WTC11 (cell line): ENCODE data around the gene BCKDHA. TPM values are rescaled to one million over a fixed set of nuclear protein-coding genes. Genes with fewer than 3 reads are reported as not detected.

ENCODE experiments used
- ATAC-seq: fragments of 200-7000 bp; cut with Tn5 transposase; 2 replicates; pipeline ENCODE4 v1.10.0; 2021; ENCODE audit warnings: mild to moderate bottlenecking, moderate library complexity
- CTCF ChIA-PET: fragments of 300-600 bp; sonication (Branson Sonifier 250); formaldehyde crosslinking; loops from one replicate; lab custom pipeline; 2021; ENCODE audit warnings: antibody characterized with exemption; lab: Charles Lee
- POLR2A ChIA-PET: fragments of 350-600 bp; sonication (Branson Sonifier 250); formaldehyde crosslinking; loops from one replicate; lab custom pipeline; 2021; ENCODE audit warnings: antibody characterized with exemption; lab: Charles Lee
- DNase-seq: peaks from one replicate; pipeline ENCODE4 v3.0.0; 2021; ENCODE audit warnings: low spot score
- H3K27ac Mint-ChIP-seq: 2 replicates; pipeline ENCODE4 v1.8.0; 2021; ENCODE audit warnings: mixed read lengths
- H3K27me3 Mint-ChIP-seq: 2 replicates; pipeline ENCODE4 v1.8.0; 2021; ENCODE audit warnings: low read depth, mild to moderate bottlenecking, moderate library complexity, mixed read lengths
- H3K36me3 Mint-ChIP-seq: 2 replicates; pipeline ENCODE4 v1.8.0; 2021; ENCODE audit warnings: mixed read lengths
- H3K4me1 Mint-ChIP-seq: 2 replicates; pipeline ENCODE4 v1.8.0; 2022; ENCODE audit warnings: mixed read lengths
- H3K4me3 Mint-ChIP-seq: 2 replicates; pipeline ENCODE4 v1.8.0; 2021; ENCODE audit warnings: mild to moderate bottlenecking, moderate library complexity, mixed read lengths
- H3K9me3 Mint-ChIP-seq: 2 replicates; pipeline ENCODE4 v1.8.0; 2021; ENCODE audit warnings: mixed read lengths
- GRHL2 ChIP-seq: fragments of 250-450 bp; sonication (Bioruptor Pico); IDR thresholded peaks from 2 replicates; pipeline ENCODE4 v1.8.0; 2022; ENCODE audit warnings: mild to moderate bottlenecking, moderate library complexity; ENCODE audit not compliant: insufficient replicate concordance, severe bottlenecking
- GTF2I ChIP-seq: fragments of 250-450 bp; sonication (Bioruptor Pico); conservative IDR thresholded peaks from 2 replicates; pipeline ENCODE4 v1.4.0; 2021; ENCODE audit warnings: mild to moderate bottlenecking
- IRF2 ChIP-seq: sonication (generic); formaldehyde crosslinking; IDR thresholded peaks from 2 replicates; pipeline ENCODE4 v1.8.0; 2022; ENCODE audit warnings: low read depth, missing genetic modification reagents, borderline replicate concordance
- NFATC4 ChIP-seq: fragments of 250-450 bp; sonication (Bioruptor Pico); IDR thresholded peaks from 2 replicates; pipeline ENCODE4 v1.9.0; 2021; ENCODE audit warnings: mild to moderate bottlenecking
- NR1H2 ChIP-seq: sonication (generic); formaldehyde crosslinking; IDR thresholded peaks from 2 replicates; pipeline ENCODE4 v1.9.0; 2021; ENCODE audit warnings: mild to moderate bottlenecking, moderate library complexity, missing genetic modification reagents
- NR3C1 ChIP-seq: sonication (generic); formaldehyde crosslinking; conservative IDR thresholded peaks from 2 replicates; pipeline ENCODE4 v1.8.1; 2023; ENCODE audit warnings: low read depth, mild to moderate bottlenecking, missing genetic modification reagents
- SMAD3 ChIP-seq: sonication (generic); formaldehyde crosslinking; IDR thresholded peaks from 2 replicates; pipeline ENCODE4 v1.8.0; 2022; ENCODE audit warnings: missing genetic modification reagents, mild to moderate bottlenecking, borderline replicate concordance
- SOX15 ChIP-seq: fragments of 250-450 bp; sonication (Bioruptor Pico); IDR thresholded peaks from 2 replicates; pipeline ENCODE4 v1.9.0; 2021; ENCODE audit warnings: mild to moderate bottlenecking
- USF1 ChIP-seq: sonication (generic); formaldehyde crosslinking; IDR thresholded peaks from 2 replicates; pipeline ENCODE4 v1.8.0; 2022; ENCODE audit warnings: mild to moderate bottlenecking, missing genetic modification reagents
- ZBTB43 ChIP-seq: sonication (generic); formaldehyde crosslinking; IDR thresholded peaks from 2 replicates; pipeline ENCODE4 v1.8.1; 2023; ENCODE audit warnings: mild to moderate bottlenecking, missing genetic modification reagents
- ZNF219 ChIP-seq: sonication (generic); formaldehyde crosslinking; IDR thresholded peaks from 2 replicates; pipeline ENCODE4 v1.8.0; 2023; ENCODE audit warnings: missing genetic modification reagents, mild to moderate bottlenecking, borderline replicate concordance
- ZNF281 ChIP-seq: sonication (generic); formaldehyde crosslinking; IDR thresholded peaks from 2 replicates; pipeline ENCODE4 v1.8.0; 2023; ENCODE audit warnings: mild to moderate bottlenecking, missing genetic modification reagents
- ZNF416 ChIP-seq: fragments of 250-450 bp; sonication (Bioruptor Pico); IDR thresholded peaks from 2 replicates; pipeline ENCODE4 v1.9.0; 2021; ENCODE audit warnings: mild to moderate bottlenecking, inconsistent platforms
- ZSCAN18 ChIP-seq: fragments of 250-450 bp; sonication (Bioruptor Pico); IDR thresholded peaks from 2 replicates; pipeline ENCODE4 v2.1.2; 2022; ENCODE audit warnings: mild to moderate bottlenecking, moderate library complexity
- total RNA-seq: library from RNA; stranded (reverse); gene quantifications from 3 replicates; pipeline ENCODE4 v1.2.3, GENCODE V29; 2021
- TF ChIP-seq, protein P1 (sequence below): sonication (generic); formaldehyde crosslinking; IDR thresholded peaks from 2 replicates; pipeline ENCODE4 v1.8.0; 2022; ENCODE audit warnings: mild to moderate bottlenecking, missing genetic modification reagents
- TF ChIP-seq, protein P2 (sequence below): sonication (generic); formaldehyde crosslinking; IDR thresholded peaks from 2 replicates; pipeline ENCODE4 v1.8.1; 2023; ENCODE audit warnings: mild to moderate bottlenecking, missing genetic modification reagents, moderate library complexity
- TF ChIP-seq, protein P3 (sequence below): sonication (generic); formaldehyde crosslinking; IDR thresholded peaks from 2 replicates; pipeline ENCODE4 v1.8.0; 2023; ENCODE audit warnings: missing genetic modification reagents
- TF ChIP-seq, protein P4 (sequence below): fragments of 250-450 bp; sonication (Bioruptor Pico); IDR thresholded peaks from 2 replicates; pipeline ENCODE4 v1.9.0; 2021; ENCODE audit warnings: mild to moderate bottlenecking, borderline replicate concordance

The BCKDHA gene
- total RNA-seq, 1 experiment from 2014 or later: 18.8 TPM

DNA sequence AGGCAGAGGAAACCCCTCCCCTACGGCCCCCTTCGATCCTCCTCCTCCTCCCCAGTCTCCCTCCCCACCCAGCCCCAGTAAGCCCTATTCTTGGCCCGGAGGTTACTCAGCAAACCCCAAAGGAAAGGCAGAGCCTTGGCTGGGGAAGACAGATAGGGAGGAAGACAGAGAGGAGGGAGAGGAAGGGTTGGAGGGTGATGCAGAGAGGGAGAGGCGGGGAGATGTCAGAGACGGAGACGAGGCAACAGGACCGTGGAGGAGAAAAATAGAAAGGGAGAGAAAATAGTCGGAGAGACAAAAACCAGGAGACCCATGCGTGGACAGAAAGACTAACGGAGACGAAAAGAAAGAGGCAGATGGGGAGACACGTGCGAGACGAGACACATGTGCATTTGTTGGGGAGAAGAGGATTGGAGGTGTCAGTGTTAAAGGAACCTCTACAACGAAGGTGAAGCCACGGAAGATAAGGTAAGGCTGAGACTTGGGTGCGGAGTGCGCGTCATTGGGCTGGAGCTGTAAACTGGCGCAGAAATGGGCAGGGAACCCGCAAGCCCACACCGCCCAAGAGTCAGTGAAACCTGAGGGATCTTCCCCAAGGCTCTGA, 46.8 kb upstream of the BCKDHA start (continued):
- no peak for TF ChIP-seq ZNF416 (CRISPR knock-in tag)
- TF ChIP-seq ZNF219 (CRISPR knock-in tag): no peak
- no peak for TF ChIP-seq NR1H2 (CRISPR knock-in tag)
- TF ChIP-seq GRHL2: no peak
- TF ChIP-seq GTF2I (CRISPR knock-in tag): no peak

- Mint-ChIP-seq H3K9me3 (no peaks in the 10 kb centered on the region), H3K27me3 (peaks cover 58% of the 10 kb centered on the region), H3K4me1 (peaks cover 18% of the 10 kb centered on the region), H3K4me3 (peak overlapping the region; percentile 89), H3K27ac (no peak overlapping the region), H3K36me3 (no peaks in the 10 kb centered on the region)
- DNase-seq: peak; percentile 47
- ChIA-PET CTCF (interaction anchor here (0.8 to 6.2 kb wide), 23 partner anchors 10 to 219 kb away, joined by 3 to 103 read pairs (median 6); partner anchors contain the start of genes B3GNT8, B9D2, CCDC97 and DMAC2), POLR2A (interaction anchor here (0.6 to 1.0 kb wide), 2 partner anchors 11 to 12 kb away, joined by 3 to 4 read pairs; partner anchors contain the start of gene B9D2)
- ATAC-seq: peak; percentile 18
- no peak for TF ChIP-seq NFATC4 (CRISPR knock-in tag)
- TF ChIP-seq SMAD3: no peak
- TF ChIP-seq ZBTB43 (CRISPR knock-in tag): no peak
- TF ChIP-seq IRF2 (CRISPR knock-in tag): no peak
- TF ChIP-seq NR3C1 (CRISPR knock-in tag): no peak
- TF ChIP-seq USF1 (CRISPR knock-in tag): no peak
- TF ChIP-seq, protein P1, sequence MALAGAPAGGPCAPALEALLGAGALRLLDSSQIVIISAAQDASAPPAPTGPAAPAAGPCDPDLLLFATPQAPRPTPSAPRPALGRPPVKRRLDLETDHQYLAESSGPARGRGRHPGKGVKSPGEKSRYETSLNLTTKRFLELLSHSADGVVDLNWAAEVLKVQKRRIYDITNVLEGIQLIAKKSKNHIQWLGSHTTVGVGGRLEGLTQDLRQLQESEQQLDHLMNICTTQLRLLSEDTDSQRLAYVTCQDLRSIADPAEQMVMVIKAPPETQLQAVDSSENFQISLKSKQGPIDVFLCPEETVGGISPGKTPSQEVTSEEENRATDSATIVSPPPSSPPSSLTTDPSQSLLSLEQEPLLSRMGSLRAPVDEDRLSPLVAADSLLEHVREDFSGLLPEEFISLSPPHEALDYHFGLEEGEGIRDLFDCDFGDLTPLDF (CRISPR knock-in tag): no peak
- TF ChIP-seq, protein P2, sequence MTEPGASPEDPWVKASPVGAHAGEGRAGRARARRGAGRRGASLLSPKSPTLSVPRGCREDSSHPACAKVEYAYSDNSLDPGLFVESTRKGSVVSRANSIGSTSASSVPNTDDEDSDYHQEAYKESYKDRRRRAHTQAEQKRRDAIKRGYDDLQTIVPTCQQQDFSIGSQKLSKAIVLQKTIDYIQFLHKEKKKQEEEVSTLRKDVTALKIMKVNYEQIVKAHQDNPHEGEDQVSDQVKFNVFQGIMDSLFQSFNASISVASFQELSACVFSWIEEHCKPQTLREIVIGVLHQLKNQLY (CRISPR knock-in tag): no peak
- TF ChIP-seq ZSCAN18 (CRISPR knock-in tag): no peak
- no peak for TF ChIP-seq ZNF281 (CRISPR knock-in tag)
- TF ChIP-seq, protein P3, sequence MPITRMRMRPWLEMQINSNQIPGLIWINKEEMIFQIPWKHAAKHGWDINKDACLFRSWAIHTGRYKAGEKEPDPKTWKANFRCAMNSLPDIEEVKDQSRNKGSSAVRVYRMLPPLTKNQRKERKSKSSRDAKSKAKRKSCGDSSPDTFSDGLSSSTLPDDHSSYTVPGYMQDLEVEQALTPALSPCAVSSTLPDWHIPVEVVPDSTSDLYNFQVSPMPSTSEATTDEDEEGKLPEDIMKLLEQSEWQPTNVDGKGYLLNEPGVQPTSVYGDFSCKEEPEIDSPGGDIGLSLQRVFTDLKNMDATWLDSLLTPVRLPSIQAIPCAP (CRISPR knock-in tag): no peak
- TF ChIP-seq SOX15 (CRISPR knock-in tag): no peak
- TF ChIP-seq, protein P4, sequence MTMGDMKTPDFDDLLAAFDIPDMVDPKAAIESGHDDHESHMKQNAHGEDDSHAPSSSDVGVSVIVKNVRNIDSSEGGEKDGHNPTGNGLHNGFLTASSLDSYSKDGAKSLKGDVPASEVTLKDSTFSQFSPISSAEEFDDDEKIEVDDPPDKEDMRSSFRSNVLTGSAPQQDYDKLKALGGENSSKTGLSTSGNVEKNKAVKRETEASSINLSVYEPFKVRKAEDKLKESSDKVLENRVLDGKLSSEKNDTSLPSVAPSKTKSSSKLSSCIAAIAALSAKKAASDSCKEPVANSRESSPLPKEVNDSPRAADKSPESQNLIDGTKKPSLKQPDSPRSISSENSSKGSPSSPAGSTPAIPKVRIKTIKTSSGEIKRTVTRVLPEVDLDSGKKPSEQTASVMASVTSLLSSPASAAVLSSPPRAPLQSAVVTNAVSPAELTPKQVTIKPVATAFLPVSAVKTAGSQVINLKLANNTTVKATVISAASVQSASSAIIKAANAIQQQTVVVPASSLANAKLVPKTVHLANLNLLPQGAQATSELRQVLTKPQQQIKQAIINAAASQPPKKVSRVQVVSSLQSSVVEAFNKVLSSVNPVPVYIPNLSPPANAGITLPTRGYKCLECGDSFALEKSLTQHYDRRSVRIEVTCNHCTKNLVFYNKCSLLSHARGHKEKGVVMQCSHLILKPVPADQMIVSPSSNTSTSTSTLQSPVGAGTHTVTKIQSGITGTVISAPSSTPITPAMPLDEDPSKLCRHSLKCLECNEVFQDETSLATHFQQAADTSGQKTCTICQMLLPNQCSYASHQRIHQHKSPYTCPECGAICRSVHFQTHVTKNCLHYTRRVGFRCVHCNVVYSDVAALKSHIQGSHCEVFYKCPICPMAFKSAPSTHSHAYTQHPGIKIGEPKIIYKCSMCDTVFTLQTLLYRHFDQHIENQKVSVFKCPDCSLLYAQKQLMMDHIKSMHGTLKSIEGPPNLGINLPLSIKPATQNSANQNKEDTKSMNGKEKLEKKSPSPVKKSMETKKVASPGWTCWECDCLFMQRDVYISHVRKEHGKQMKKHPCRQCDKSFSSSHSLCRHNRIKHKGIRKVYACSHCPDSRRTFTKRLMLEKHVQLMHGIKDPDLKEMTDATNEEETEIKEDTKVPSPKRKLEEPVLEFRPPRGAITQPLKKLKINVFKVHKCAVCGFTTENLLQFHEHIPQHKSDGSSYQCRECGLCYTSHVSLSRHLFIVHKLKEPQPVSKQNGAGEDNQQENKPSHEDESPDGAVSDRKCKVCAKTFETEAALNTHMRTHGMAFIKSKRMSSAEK (CRISPR knock-in tag): no peak
- TF ChIP-seq ZNF416 (CRISPR knock-in tag): no peak
Measured at GRCh38 chr19:41351339-41352245, 46.0 kb upstream of the BCKDHA start.
